Measurements from ENCODE around the gene KRT86. TPM values are rescaled to one million over a fixed set of nuclear protein-coding genes. Genes with fewer than 3 reads are reported as not detected.

KRT86 gene
- total and polyA plus RNA-seq, 2 of the 13 experiments (the other 11 are each of a cell fraction or from before 2014, with no cell fraction given) = not detected

DNA sequence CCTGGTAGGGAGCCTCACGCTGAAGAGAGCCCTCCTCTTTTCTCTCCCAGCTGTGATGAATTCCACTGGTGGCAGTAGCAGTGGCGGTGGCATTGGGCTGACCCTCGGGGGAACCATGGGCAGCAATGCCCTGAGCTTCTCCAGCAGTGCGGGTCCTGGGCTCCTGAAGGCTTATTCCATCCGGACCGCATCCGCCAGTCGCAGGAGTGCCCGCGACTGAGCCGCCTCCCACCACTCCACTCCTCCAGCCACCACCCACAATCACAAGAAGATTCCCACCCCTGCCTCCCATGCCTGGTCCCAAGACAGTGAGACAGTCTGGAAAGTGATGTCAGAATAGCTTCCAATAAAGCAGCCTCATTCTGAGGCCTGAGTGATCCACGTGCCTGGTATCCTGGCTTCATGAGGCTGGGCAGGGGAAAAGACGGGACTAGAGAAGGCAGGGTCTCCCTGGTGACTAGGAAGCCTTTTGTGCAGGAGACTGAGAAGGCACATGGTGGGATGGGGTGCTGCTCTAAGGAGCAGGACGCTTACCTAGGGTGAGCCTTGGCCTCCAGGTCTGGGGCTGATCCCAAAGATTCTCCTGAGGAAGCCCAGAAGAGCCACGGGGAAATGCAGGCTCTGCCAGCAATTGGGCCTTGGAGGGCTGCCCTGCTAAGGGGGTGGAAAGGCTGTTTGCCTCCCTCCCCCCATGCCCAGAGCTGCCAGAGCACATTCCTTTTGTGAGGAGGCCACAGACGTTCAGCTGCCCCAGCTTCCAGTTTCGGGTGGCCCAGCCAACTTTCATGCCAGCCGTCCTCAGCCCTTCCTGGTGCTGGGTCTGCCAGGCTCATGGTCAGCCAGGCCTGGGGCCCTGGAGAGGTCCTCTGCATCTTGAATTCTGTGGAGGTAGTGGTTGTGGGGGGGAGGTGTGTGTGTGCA, 25.6 kb upstream of the KRT86 start:
- H3K4me2 ChIP-seq (ENCODE audit: low read depth, low read length) = no peak overlapping the region
- no peak for DNase-seq (ENCODE audit: low spot score)
- TF ChIP-seq ZNF543 (CRISPR knock-in tag; IDR thresholded peaks at IDR 0.05) (no peak), MXD4 (CRISPR knock-in tag; IDR thresholded peaks at IDR 0.05) (no peak), GZF1 (CRISPR knock-in tag; IDR thresholded peaks at IDR 0.05) (no peak), ARHGAP35 (CRISPR knock-in tag; IDR thresholded peaks at IDR 0.05; ENCODE audit: borderline replicate concordance) (no peak), SNAPC2 (CRISPR knock-in tag; IDR thresholded peaks at IDR 0.05) (no peak), ZNF10 (CRISPR knock-in tag; IDR thresholded peaks at IDR 0.05; ENCODE audit: borderline replicate concordance, low read depth) (no peak), TEAD3 (CRISPR knock-in tag; optimal IDR thresholded peaks at IDR 0.05; ENCODE audit: borderline replicate concordance) (no peak), TGIF2 (CRISPR knock-in tag; IDR thresholded peaks at IDR 0.05) (no peak), POLR2AphosphoS2 (IDR thresholded peaks at IDR 0.05; ENCODE audit: low read depth, low read length) (no peak), FOXJ3 (CRISPR knock-in tag; IDR thresholded peaks at IDR 0.05; ENCODE audit: borderline replicate concordance) (no peak), SP4 (CRISPR knock-in tag; IDR thresholded peaks at IDR 0.05) (no peak)
- TF ChIP-seq, protein P1, sequence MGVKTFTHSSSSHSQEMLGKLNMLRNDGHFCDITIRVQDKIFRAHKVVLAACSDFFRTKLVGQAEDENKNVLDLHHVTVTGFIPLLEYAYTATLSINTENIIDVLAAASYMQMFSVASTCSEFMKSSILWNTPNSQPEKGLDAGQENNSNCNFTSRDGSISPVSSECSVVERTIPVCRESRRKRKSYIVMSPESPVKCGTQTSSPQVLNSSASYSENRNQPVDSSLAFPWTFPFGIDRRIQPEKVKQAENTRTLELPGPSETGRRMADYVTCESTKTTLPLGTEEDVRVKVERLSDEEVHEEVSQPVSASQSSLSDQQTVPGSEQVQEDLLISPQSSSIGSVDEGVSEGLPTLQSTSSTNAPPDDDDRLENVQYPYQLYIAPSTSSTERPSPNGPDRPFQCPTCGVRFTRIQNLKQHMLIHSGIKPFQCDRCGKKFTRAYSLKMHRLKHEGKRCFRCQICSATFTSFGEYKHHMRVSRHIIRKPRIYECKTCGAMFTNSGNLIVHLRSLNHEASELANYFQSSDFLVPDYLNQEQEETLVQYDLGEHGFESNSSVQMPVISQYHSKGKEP (CRISPR knock-in tag; IDR thresholded peaks at IDR 0.05) = no peak
- TF ChIP-seq, protein P2, sequence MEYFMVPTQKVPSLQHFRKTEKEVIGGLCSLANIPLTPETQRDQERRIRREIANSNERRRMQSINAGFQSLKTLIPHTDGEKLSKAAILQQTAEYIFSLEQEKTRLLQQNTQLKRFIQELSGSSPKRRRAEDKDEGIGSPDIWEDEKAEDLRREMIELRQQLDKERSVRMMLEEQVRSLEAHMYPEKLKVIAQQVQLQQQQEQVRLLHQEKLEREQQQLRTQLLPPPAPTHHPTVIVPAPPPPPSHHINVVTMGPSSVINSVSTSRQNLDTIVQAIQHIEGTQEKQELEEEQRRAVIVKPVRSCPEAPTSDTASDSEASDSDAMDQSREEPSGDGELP (IDR thresholded peaks at IDR 0.05; ENCODE audit: borderline replicate concordance, low read depth) = no peak

More for the DNA sequence above, 25.6 kb upstream of the KRT86 start:
- ATAC-seq = no peak
- no peak for FAIRE-seq
- Histone ChIP-seq H3K9me3 (ENCODE audit: low read length) (no peaks in the 10 kb centered on the region), H3K27me3 (ENCODE audit: control insufficient read depth in 1 of 2, insufficient read depth in 2 of 2, low read length in 2 of 2) (peaks cover 6 to 55% of the 10 kb centered on the region in 2 experiments; a peak in 4 of 5 replicates), H3K9ac (ENCODE audit: insufficient read depth, low read depth, low read length) (no peak overlapping the region), H2AFZ (ENCODE audit: low read length) (no peak overlapping the region), H3K36me3 (replicated peaks in 1 of 2; ENCODE audit: control insufficient read depth in 1 of 2, insufficient read depth in 2 of 2, low read length in 2 of 2) (no peaks in the 10 kb centered on the region), H3K4me3 (replicated peaks in 1 of 3; ENCODE audit: insufficient read depth in 1 of 3, low read depth in 2 of 3, low read length in 3 of 3) (no peak overlapping the region), H4K20me1 (ENCODE audit: insufficient read depth, low read length) (no peaks in the 10 kb centered on the region), H3K79me2 (ENCODE audit: insufficient read depth, low read length) (no peaks in the 10 kb centered on the region), H3K4me1 (ENCODE audit: insufficient read depth, low read length) (peaks cover 20% of the 10 kb centered on the region), H3K27ac (ENCODE audit: extremely low read length, insufficient read depth, low read length) (no peak overlapping the region)
- POLR2A ChIA-PET = no interaction called here
- intact Hi-C loops (cut with micrococcal nuclease; ENCODE audit: unreplicated experiment) (no loop called here), in situ Hi-C loops (cut with HindIII; ENCODE audit: extremely low pct_ligation_motif_present, low pct_unique_long_range_greater_than_20kb) (no loop called here)
- no TSS peak for BruUV-seq (replicated peaks)
- WGBS (ENCODE audit: low lambda C conversion rate) = 21% methylated on average over 4 of the region's 18 CpGs
- CTCF ChIA-PET (ENCODE audit: low intra/inter-chr PET ratio, low total read pairs) = no interaction called here

All from HepG2 (cell line).